ENCODE data around the gene RAPGEF1. TPM values are rescaled to one million over a fixed set of nuclear protein-coding genes. Genes with fewer than 3 reads are reported as not detected.
A peak's percentile ranks its signal among the peaks of the same experiment; 100 is the strongest.

RAPGEF1 gene
- total and polyA plus RNA-seq, 12 donors = 14.5 to 136 (median 49.1) TPM

DNA sequence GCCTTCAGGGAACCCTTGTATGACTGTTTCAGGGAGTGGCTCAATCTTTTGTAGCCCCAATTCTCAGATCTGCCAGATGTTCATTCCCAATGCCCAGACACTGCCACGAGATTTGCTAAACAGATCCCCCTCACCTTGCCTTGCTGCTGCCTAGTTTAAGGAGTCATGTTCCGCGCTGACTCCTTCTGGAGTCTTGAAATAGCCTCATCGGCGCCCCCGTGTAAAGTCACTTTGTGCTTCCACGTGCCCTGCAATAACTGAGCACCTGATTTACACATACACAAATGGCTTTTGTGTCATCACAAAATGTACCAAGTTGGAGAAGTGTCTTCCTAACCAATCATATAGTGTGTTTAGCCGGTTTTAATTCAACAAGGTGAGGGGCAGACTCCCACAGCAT is 132.3 kb downstream of the RAPGEF1 start:
- intact Hi-C loops (cut with DNase I) = no loop called here
- WGBS, 4 donors = 87 to 94% (median 91%) methylated on average over 8 of the region's 8 CpGs
- peaks cover 14 to 25% of the 10 kb centered on the region in 2 donors for H3K4me1 ChIP-seq (replicated peaks in 1 of 2)

DNA sequence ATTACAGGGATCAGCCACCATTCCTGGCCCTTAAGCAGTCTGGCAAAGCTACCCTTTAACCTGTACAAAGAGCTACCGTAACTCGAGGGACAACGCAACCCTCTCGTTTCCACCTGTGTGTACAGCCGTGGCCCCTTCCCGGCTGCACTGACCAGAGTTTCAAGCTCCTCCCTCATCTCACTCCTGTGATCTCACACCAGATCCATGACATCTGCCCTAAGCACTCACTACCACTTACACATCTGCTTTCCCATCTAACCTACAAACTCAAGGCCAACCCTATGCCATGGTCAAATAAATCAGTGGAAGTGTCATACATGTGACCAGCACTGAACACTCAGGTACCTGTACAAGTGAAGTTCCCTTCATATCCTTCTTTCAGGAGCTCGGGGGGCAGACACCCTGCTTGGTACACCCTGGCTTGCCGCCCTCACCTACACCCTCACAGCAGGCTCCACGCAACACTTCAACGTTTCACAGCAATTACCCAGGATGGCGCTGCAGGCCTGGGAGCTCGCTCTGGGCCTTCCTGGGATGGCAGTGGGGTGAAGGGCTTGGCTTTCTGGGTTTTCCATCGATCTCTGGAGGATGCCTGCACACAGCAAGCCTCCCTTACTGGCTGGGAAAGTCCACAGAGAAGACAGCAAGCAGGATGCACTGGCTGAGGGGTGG is 132.8 kb downstream of the RAPGEF1 start:
- H3K9me3 ChIP-seq (replicated peaks in 1 of 3) = no peaks in the 10 kb centered on the region
- peak overlapping the region in 1 of 5 donors; percentile 91 for H3K27ac ChIP-seq
- no peak for TF ChIP-seq POLR2A (IDR thresholded peaks at IDR 0.05)
- TF ChIP-seq, protein P1, sequence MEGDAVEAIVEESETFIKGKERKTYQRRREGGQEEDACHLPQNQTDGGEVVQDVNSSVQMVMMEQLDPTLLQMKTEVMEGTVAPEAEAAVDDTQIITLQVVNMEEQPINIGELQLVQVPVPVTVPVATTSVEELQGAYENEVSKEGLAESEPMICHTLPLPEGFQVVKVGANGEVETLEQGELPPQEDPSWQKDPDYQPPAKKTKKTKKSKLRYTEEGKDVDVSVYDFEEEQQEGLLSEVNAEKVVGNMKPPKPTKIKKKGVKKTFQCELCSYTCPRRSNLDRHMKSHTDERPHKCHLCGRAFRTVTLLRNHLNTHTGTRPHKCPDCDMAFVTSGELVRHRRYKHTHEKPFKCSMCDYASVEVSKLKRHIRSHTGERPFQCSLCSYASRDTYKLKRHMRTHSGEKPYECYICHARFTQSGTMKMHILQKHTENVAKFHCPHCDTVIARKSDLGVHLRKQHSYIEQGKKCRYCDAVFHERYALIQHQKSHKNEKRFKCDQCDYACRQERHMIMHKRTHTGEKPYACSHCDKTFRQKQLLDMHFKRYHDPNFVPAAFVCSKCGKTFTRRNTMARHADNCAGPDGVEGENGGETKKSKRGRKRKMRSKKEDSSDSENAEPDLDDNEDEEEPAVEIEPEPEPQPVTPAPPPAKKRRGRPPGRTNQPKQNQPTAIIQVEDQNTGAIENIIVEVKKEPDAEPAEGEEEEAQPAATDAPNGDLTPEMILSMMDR (IDR thresholded peaks at IDR 0.05) = no peak
- WGBS, 4 donors = 87 to 94% (median 93%) methylated on average over 13 of the region's 13 CpGs
- peaks cover 14 to 25% of the 10 kb centered on the region in 2 donors for H3K4me1 ChIP-seq (replicated peaks in 1 of 2)
- no peaks in the 10 kb centered on the region for H3K27me3 ChIP-seq
- H3K36me3 ChIP-seq (replicated peaks in 1 of 2) = peaks cover 0 to 14% of the 10 kb centered on the region in 2 donors
- intact Hi-C loops (cut with DNase I) = no loop called here
- no peak overlapping the region for H3K4me3 ChIP-seq
- DNase-seq = no peak

More for the DNA sequence above, 132.3 kb downstream of the RAPGEF1 start:
- no peaks in the 10 kb centered on the region for H3K9me3 ChIP-seq (replicated peaks in 1 of 3)
- H3K36me3 ChIP-seq (replicated peaks in 1 of 2) = peaks cover 0 to 14% of the 10 kb centered on the region in 2 donors
- no peaks in the 10 kb centered on the region for H3K27me3 ChIP-seq
- TF ChIP-seq, protein P1 (IDR thresholded peaks at IDR 0.05) = no peak
- TF ChIP-seq POLR2A (IDR thresholded peaks at IDR 0.05) = no peak
- no peak overlapping the region for H3K4me3 ChIP-seq
- H3K27ac ChIP-seq = peak overlapping the region in 1 of 5 donors; percentile 91
- DNase-seq = no peak

DNA sequence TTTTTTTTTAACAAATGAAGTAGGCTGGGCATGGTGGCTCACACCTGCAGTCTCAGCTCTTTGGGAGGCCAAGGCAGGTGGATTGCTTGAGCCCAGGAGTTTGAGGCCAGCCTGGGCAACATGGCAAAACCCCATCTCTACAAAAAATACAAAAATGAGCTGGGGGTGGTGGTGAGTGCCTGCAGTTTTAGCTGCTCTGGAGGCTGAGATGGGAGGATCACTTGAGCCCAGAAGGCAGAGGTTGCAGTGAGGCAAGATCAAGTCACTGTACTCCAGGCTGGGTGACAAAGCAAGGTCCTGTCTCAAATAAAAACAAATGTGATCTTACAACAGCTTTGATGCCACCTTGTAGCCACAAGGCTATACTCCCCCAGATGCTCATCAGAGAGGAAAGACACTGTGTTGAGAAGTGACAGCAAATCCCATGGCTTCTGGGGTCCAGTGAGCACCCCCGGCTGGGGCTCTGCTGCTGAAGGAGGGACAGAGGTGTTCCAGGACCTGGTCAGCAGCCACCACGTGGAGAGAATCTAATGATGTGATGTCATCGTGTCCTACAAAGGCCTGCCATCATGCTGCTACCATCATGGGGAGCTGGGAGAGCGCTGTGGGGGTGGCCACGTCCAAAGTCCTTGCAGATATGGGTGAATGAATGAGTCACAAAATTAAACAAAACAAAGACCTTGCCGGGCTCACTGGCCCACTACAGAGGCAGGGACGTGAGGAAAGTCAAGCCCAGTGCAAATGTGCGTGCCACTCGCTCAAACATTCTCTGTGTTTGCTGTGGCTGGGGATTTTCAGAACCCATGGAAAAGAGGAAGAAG is 133.9 kb downstream of the RAPGEF1 start:
- no peaks in the 10 kb centered on the region for H3K9me3 ChIP-seq (replicated peaks in 1 of 3)
- H3K4me1 ChIP-seq (replicated peaks in 1 of 2) = peaks cover 14 to 25% of the 10 kb centered on the region in 2 donors
- peaks cover 0 to 19% of the 10 kb centered on the region in 2 donors for H3K36me3 ChIP-seq (replicated peaks in 1 of 2)
- DNase-seq = peak in 4 of 7 donors; percentile 47 to 70 (median 58)
- H3K27me3 ChIP-seq = no peaks in the 10 kb centered on the region
- intact Hi-C loops (cut with DNase I) = no loop called here
- no peak overlapping the region for H3K27ac ChIP-seq
- WGBS, 4 donors = 64 to 85% (median 67%) methylated on average over 6 to 9 of the region's 9 CpGs
- no peak overlapping the region for H3K4me3 ChIP-seq
- TF ChIP-seq, protein P1 (IDR thresholded peaks at IDR 0.05) = no peak
- no peak for TF ChIP-seq POLR2A (IDR thresholded peaks at IDR 0.05)

DNA sequence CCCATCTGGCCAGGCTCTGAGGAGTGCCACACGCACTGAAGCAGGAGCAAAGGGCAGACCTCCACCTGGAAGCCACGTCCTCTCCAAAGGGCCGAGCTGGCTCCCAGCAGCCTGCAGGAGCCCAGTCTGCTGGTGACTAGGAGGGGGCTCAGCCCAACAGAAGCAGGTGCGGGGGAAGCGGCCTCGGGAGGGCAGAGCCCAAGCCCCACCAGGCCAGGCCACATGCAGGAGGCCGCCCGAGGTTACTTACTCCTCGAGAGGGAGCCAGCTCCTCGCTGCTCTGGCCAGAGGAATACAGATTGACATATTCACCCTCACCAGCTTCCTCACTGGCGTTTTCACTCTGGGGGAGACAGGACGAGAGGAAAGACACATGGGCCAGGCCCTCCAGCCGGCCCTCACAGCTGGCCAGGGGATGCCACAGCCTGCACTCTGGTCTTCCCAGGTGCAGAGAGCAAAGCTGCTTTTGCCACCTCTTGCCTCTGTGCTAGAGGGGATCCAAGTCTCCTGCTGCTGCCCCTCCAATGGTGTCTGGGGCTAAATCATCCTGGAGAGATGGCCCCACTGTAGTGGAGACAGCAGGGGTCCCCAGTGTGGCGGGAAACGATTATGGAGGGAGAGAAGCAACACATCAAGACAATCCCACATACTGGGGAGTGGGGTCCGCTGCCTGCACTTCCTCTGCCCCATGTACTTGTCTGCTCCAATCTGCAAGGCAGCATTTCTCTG is 136.0 kb downstream of the RAPGEF1 start:
- 84 to 95% (median 91%) methylated on average over 10 to 16 of the region's 16 CpGs for WGBS, 4 donors

More for the DNA sequence above, 136.0 kb downstream of the RAPGEF1 start:
- TF ChIP-seq, protein P1 (IDR thresholded peaks at IDR 0.05) = no peak
- TF ChIP-seq POLR2A (IDR thresholded peaks at IDR 0.05) = no peak
- Histone ChIP-seq H3K27ac (no peak overlapping the region), H3K36me3 (replicated peaks in 1 of 2) (peaks cover 0 to 33% of the 10 kb centered on the region in 2 donors), H3K27me3 (no peaks in the 10 kb centered on the region), H3K9me3 (replicated peaks in 1 of 3) (no peaks in the 10 kb centered on the region), H3K4me3 (no peak overlapping the region), H3K4me1 (replicated peaks in 1 of 2) (peaks cover 2 to 12% of the 10 kb centered on the region in 2 donors)
- DNase-seq = no peak
- intact Hi-C loops (cut with DNase I) = no loop called here
